Measurements from ENCODE around the gene F10. TPM values are rescaled to one million over a fixed set of nuclear protein-coding genes. Genes with fewer than 3 reads are reported as not detected.

Gene F10
- total and polyA plus RNA-seq, 2 of the 13 experiments (the other 11 are each of a cell fraction or from before 2014, with no cell fraction given), result 58.4 to 237 TPM

DNA sequence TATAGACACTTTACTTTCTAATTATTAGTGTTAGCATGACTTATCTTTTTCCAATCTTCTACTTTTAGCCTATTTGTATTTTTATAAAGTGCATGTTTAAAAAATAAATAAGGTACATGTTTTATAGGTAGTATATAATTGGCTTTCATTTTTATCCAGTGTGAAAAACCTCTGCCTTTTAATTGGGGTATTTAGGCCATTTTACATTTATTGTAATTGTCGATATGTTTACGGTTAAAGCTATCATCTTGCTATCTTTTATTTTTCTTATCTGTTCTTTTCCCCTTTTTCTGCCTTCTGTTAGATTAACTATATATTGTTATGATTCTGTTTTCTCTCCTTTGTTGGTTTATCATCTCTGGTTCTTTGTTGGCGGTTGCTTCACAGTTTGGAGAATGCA is 45.0 kb downstream of the F10 start (continued):
- TF ChIP-seq, protein P1, sequence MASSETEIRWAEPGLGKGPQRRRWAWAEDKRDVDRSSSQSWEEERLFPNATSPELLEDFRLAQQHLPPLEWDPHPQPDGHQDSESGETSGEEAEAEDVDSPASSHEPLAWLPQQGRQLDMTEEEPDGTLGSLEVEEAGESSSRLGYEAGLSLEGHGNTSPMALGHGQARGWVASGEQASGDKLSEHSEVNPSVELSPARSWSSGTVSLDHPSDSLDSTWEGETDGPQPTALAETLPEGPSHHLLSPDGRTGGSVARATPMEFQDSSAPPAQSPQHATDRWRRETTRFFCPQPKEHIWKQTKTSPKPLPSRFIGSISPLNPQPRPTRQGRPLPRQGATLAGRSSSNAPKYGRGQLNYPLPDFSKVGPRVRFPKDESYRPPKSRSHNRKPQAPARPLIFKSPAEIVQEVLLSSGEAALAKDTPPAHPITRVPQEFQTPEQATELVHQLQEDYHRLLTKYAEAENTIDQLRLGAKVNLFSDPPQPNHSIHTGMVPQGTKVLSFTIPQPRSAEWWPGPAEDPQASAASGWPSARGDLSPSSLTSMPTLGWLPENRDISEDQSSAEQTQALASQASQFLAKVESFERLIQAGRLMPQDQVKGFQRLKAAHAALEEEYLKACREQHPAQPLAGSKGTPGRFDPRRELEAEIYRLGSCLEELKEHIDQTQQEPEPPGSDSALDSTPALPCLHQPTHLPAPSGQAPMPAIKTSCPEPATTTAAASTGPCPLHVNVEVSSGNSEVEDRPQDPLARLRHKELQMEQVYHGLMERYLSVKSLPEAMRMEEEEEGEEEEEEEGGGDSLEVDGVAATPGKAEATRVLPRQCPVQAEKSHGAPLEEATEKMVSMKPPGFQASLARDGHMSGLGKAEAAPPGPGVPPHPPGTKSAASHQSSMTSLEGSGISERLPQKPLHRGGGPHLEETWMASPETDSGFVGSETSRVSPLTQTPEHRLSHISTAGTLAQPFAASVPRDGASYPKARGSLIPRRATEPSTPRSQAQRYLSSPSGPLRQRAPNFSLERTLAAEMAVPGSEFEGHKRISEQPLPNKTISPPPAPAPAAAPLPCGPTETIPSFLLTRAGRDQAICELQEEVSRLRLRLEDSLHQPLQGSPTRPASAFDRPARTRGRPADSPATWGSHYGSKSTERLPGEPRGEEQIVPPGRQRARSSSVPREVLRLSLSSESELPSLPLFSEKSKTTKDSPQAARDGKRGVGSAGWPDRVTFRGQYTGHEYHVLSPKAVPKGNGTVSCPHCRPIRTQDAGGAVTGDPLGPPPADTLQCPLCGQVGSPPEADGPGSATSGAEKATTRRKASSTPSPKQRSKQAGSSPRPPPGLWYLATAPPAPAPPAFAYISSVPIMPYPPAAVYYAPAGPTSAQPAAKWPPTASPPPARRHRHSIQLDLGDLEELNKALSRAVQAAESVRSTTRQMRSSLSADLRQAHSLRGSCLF (CRISPR knock-in tag; IDR thresholded peaks at IDR 0.05; ENCODE audit: borderline replicate concordance), result no peak
- TF ChIP-seq SP1 (IDR thresholded peaks at IDR 0.05), result no peak
- no peak for TF ChIP-seq SP1 (CRISPR knock-in tag; IDR thresholded peaks at IDR 0.05)
- TF ChIP-seq ZSCAN29 (CRISPR knock-in tag; conservative IDR thresholded peaks at IDR 0.05), result no peak
- TF ChIP-seq KLF16 (CRISPR knock-in tag; IDR thresholded peaks at IDR 0.05), result no peak
- TF ChIP-seq ZNF570 (CRISPR knock-in tag; IDR thresholded peaks at IDR 0.05; ENCODE audit: borderline replicate concordance), result no peak
- TF ChIP-seq, protein P2, sequence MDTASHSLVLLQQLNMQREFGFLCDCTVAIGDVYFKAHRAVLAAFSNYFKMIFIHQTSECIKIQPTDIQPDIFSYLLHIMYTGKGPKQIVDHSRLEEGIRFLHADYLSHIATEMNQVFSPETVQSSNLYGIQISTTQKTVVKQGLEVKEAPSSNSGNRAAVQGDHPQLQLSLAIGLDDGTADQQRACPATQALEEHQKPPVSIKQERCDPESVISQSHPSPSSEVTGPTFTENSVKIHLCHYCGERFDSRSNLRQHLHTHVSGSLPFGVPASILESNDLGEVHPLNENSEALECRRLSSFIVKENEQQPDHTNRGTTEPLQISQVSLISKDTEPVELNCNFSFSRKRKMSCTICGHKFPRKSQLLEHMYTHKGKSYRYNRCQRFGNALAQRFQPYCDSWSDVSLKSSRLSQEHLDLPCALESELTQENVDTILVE (CRISPR knock-in tag; IDR thresholded peaks at IDR 0.05), result no peak
- TF ChIP-seq HOXD1 (CRISPR knock-in tag; IDR thresholded peaks at IDR 0.05), result no peak
- TF ChIP-seq, protein P3, sequence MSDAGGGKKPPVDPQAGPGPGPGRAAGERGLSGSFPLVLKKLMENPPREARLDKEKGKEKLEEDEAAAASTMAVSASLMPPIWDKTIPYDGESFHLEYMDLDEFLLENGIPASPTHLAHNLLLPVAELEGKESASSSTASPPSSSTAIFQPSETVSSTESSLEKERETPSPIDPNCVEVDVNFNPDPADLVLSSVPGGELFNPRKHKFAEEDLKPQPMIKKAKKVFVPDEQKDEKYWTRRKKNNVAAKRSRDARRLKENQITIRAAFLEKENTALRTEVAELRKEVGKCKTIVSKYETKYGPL (CRISPR knock-in tag; IDR thresholded peaks at IDR 0.05), result no peak
- TF ChIP-seq, protein P4, sequence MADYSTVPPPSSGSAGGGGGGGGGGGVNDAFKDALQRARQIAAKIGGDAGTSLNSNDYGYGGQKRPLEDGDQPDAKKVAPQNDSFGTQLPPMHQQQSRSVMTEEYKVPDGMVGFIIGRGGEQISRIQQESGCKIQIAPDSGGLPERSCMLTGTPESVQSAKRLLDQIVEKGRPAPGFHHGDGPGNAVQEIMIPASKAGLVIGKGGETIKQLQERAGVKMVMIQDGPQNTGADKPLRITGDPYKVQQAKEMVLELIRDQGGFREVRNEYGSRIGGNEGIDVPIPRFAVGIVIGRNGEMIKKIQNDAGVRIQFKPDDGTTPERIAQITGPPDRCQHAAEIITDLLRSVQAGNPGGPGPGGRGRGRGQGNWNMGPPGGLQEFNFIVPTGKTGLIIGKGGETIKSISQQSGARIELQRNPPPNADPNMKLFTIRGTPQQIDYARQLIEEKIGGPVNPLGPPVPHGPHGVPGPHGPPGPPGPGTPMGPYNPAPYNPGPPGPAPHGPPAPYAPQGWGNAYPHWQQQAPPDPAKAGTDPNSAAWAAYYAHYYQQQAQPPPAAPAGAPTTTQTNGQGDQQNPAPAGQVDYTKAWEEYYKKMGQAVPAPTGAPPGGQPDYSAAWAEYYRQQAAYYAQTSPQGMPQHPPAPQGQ (CRISPR knock-in tag; IDR thresholded peaks at IDR 0.05; ENCODE audit: borderline replicate concordance), result no peak
